HEK293 (cell line): ENCODE data around the gene IQCH.

Source experiments
- GLI2 ChIP-seq: fragments of 450-650 bp; formaldehyde crosslinking; IDR thresholded peaks from 2 replicates; pipeline ENCODE4; 2017; ENCODE audit warnings: missing biosample characterization, missing genetic modification characterization, low read depth, borderline replicate concordance
- GLIS1 ChIP-seq: fragments of 450-650 bp; formaldehyde crosslinking; IDR thresholded peaks from 2 replicates; pipeline ENCODE4 v1.5.1; 2016; ENCODE audit warnings: missing biosample characterization, missing genetic modification characterization
- KLF1 ChIP-seq: fragments of 450-650 bp; formaldehyde crosslinking; IDR thresholded peaks from 2 replicates; pipeline ENCODE4 v1.5.1; 2016; ENCODE audit warnings: missing biosample characterization, missing genetic modification characterization
- KLF17 ChIP-seq: fragments of 450-650 bp; formaldehyde crosslinking; IDR thresholded peaks from 2 replicates; pipeline ENCODE4 v1.5.1; 2016; ENCODE audit warnings: missing biosample characterization, missing genetic modification characterization
- KLF7 ChIP-seq: fragments of 450-650 bp; formaldehyde crosslinking; IDR thresholded peaks from 2 replicates; pipeline ENCODE4 v1.5.1; 2016; ENCODE audit warnings: missing biosample characterization, missing genetic modification characterization, borderline replicate concordance
- KLF8 ChIP-seq: fragments of 450-650 bp; formaldehyde crosslinking; IDR thresholded peaks from 2 replicates; pipeline ENCODE4 v1.5.1; 2016; ENCODE audit warnings: missing biosample characterization, missing genetic modification characterization
- SETDB1 ChIP-seq: IDR thresholded peaks from one replicate; pipeline ENCODE4 v1.6.1; 2017; ENCODE audit warnings: mild to moderate bottlenecking, low read length, moderate library complexity, mixed read lengths; ENCODE audit not compliant: insufficient read length
- SP7 ChIP-seq: fragments of 450-650 bp; formaldehyde crosslinking; IDR thresholded peaks from 2 replicates; pipeline ENCODE4 v1.5.1; 2016; ENCODE audit warnings: missing biosample characterization, missing genetic modification characterization
- ZBTB21 ChIP-seq: fragments of 450-650 bp; formaldehyde crosslinking; IDR thresholded peaks from 2 replicates; pipeline ENCODE4 v1.5.1; 2017; ENCODE audit warnings: missing biosample characterization, missing genetic modification characterization
- ZNF169 ChIP-seq: fragments of 450-650 bp; formaldehyde crosslinking; IDR thresholded peaks from 2 replicates; pipeline ENCODE4 v1.5.1; 2016; ENCODE audit warnings: missing biosample characterization, missing genetic modification characterization
- ZNF214 ChIP-seq: fragments of 450-650 bp; formaldehyde crosslinking; IDR thresholded peaks from 2 replicates; pipeline ENCODE4 v1.5.1; 2017; ENCODE audit warnings: missing biosample characterization, mild to moderate bottlenecking, missing genetic modification characterization, borderline replicate concordance
- ZNF223 ChIP-seq: fragments of 450-650 bp; formaldehyde crosslinking; IDR thresholded peaks from 2 replicates; pipeline ENCODE4 v1.5.1; 2016; ENCODE audit warnings: missing biosample characterization, missing genetic modification characterization
- ZNF394 ChIP-seq: fragments of 450-650 bp; formaldehyde crosslinking; IDR thresholded peaks from 2 replicates; pipeline ENCODE4 v1.5.1; 2016; ENCODE audit warnings: missing biosample characterization, missing genetic modification characterization, mild to moderate bottlenecking, moderate library complexity, borderline replicate concordance
- ZNF404 ChIP-seq: fragments of 450-650 bp; formaldehyde crosslinking; IDR thresholded peaks from 2 replicates; pipeline ENCODE4 v1.5.1; 2017; ENCODE audit warnings: missing biosample characterization, missing genetic modification characterization
- ZNF423 ChIP-seq: fragments of 450-650 bp; formaldehyde crosslinking; IDR thresholded peaks from 2 replicates; pipeline ENCODE4 v1.5.1; 2016; ENCODE audit warnings: missing biosample characterization, missing genetic modification characterization
- ZNF433 ChIP-seq: fragments of 450-650 bp; formaldehyde crosslinking; IDR thresholded peaks from 2 replicates; pipeline ENCODE4 v1.5.1; 2016; ENCODE audit warnings: missing biosample characterization, missing genetic modification characterization, low read depth
- ZNF473 ChIP-seq: fragments of 450-650 bp; formaldehyde crosslinking; IDR thresholded peaks from 2 replicates; pipeline ENCODE4 v1.5.1; 2017; ENCODE audit warnings: missing biosample characterization, missing genetic modification characterization
- ZNF48 ChIP-seq: fragments of 450-650 bp; formaldehyde crosslinking; IDR thresholded peaks from 2 replicates; pipeline ENCODE4 v1.5.1; 2016; ENCODE audit warnings: missing biosample characterization, missing genetic modification characterization
- ZNF488 ChIP-seq: fragments of 450-650 bp; formaldehyde crosslinking; IDR thresholded peaks from 2 replicates; pipeline ENCODE4 v1.5.1; 2016; ENCODE audit warnings: missing biosample characterization, missing genetic modification characterization
- ZNF621 ChIP-seq: fragments of 450-650 bp; formaldehyde crosslinking; IDR thresholded peaks from 2 replicates; pipeline ENCODE4 v1.5.1; 2017; ENCODE audit warnings: missing biosample characterization, missing genetic modification characterization
- ZNF626 ChIP-seq: fragments of 450-650 bp; sonication (Bioruptor Pico); formaldehyde crosslinking; IDR thresholded peaks from 2 replicates; pipeline ENCODE4 v1.5.1; 2018; ENCODE audit warnings: missing biosample characterization, missing genetic modification characterization, inconsistent platforms
- ZNF629 ChIP-seq: fragments of 450-650 bp; formaldehyde crosslinking; IDR thresholded peaks from 2 replicates; pipeline ENCODE4 v1.5.1; 2017; ENCODE audit warnings: missing biosample characterization, missing genetic modification characterization
- ZNF670 ChIP-seq: fragments of 450-650 bp; formaldehyde crosslinking; IDR thresholded peaks from 2 replicates; pipeline ENCODE4 v1.5.1; 2016; ENCODE audit warnings: missing biosample characterization, missing genetic modification characterization, low read depth
- ZNF692 ChIP-seq: fragments of 450-650 bp; formaldehyde crosslinking; IDR thresholded peaks from 2 replicates; pipeline ENCODE4 v1.5.1; 2016; ENCODE audit warnings: missing biosample characterization, missing genetic modification characterization
- ZNF707 ChIP-seq: fragments of 450-650 bp; formaldehyde crosslinking; IDR thresholded peaks from 2 replicates; pipeline ENCODE4 v1.5.1; 2016; ENCODE audit warnings: missing biosample characterization, missing genetic modification characterization
- ZNF768 ChIP-seq: fragments of 450-650 bp; formaldehyde crosslinking; IDR thresholded peaks from 2 replicates; pipeline ENCODE4 v1.5.1; 2018; ENCODE audit warnings: missing biosample characterization, mild to moderate bottlenecking, missing genetic modification characterization
- ZNF785 ChIP-seq: fragments of 450-650 bp; formaldehyde crosslinking; IDR thresholded peaks from 2 replicates; pipeline ENCODE4 v1.5.1; 2016; ENCODE audit warnings: missing biosample characterization, missing genetic modification characterization
- ZXDB ChIP-seq: fragments of 450-650 bp; formaldehyde crosslinking; IDR thresholded peaks from 2 replicates; pipeline ENCODE4 v1.5.1; 2016; ENCODE audit warnings: missing biosample characterization, missing genetic modification characterization
- TF ChIP-seq, protein P1 (sequence below): fragments of 450-650 bp; formaldehyde crosslinking; IDR thresholded peaks from 2 replicates; pipeline ENCODE4 v1.5.1; 2016; ENCODE audit warnings: missing biosample characterization, missing genetic modification characterization
- TF ChIP-seq, protein P2 (sequence below): fragments of 450-650 bp; formaldehyde crosslinking; IDR thresholded peaks from 2 replicates; pipeline ENCODE4 v1.5.1; 2016; ENCODE audit warnings: missing biosample characterization, missing genetic modification characterization
- TF ChIP-seq, protein P3 (sequence below): fragments of 450-650 bp; formaldehyde crosslinking; IDR thresholded peaks from 2 replicates; pipeline ENCODE4 v1.5.1; 2016; ENCODE audit warnings: missing biosample characterization, missing genetic modification characterization

The IQCH gene

DNA sequence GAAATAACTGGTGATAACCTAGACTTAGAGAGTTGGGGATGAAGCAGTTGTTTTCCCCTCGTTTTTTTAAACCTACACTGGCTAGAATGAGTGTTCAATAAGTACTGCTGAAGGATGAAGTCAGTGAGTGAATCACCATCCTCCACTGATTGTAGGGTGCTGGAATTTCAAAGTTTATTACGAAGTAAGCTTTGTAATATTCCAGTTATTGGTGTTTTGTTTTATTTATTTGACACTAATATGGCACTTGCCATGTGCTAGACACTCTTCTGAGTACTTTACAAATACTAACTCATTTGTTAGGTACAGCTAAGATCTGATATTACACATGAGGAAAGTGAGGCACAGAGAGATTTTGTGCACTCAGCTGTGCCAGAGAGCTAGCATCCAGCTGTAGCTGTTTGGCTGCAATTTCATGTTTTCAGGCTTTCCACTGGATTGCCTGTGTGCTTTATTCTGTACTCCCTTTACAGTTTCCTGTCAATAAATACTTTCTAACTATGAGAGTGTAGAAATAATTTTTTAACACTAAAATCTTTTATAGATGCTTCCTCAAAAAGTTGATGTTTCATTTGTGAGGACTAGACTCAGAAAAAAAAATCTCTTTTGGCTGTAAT is 293.8 kb downstream of the IQCH start (continued):
- TF ChIP-seq ZNF214 (no peak), ZNF404 (tag by site-specific recombination) (no peak), ZNF169 (no peak), ZNF621 (tag by site-specific recombination) (no peak), ZNF692 (tag by site-specific recombination) (no peak), ZNF423 (no peak), ZNF768 (tag by site-specific recombination) (no peak), ZNF629 (tag by site-specific recombination) (peak; percentile 70), KLF1 (tag by site-specific recombination) (no peak), KLF17 (tag by site-specific recombination) (no peak), ZNF223 (tag by site-specific recombination) (no peak), ZNF626 (tag by site-specific recombination) (no peak), ZNF670 (tag by site-specific recombination) (no peak), SP7 (tag by site-specific recombination) (peak; percentile 89), ZNF394 (tag by site-specific recombination) (no peak), ZNF707 (tag by site-specific recombination) (no peak), ZNF48 (no peak), SETDB1 (no peak), ZXDB (tag by site-specific recombination) (no peak), ZNF473 (tag by site-specific recombination) (no peak), ZBTB21 (tag by site-specific recombination) (no peak), GLI2 (tag by site-specific recombination) (no peak), KLF8 (tag by site-specific recombination) (no peak), KLF7 (tag by site-specific recombination) (no peak), GLIS1 (tag by site-specific recombination) (no peak), ZNF785 (tag by site-specific recombination) (no peak), ZNF433 (tag by site-specific recombination) (no peak), ZNF488 (tag by site-specific recombination) (no peak)
- TF ChIP-seq, protein P1, sequence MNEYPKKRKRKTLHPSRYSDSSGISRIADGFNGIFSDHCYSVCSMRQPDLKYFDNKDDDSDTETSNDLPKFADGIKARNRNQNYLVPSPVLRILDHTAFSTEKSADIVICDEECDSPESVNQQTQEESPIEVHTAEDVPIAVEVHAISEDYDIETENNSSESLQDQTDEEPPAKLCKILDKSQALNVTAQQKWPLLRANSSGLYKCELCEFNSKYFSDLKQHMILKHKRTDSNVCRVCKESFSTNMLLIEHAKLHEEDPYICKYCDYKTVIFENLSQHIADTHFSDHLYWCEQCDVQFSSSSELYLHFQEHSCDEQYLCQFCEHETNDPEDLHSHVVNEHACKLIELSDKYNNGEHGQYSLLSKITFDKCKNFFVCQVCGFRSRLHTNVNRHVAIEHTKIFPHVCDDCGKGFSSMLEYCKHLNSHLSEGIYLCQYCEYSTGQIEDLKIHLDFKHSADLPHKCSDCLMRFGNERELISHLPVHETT (tag by site-specific recombination) = no peak
- TF ChIP-seq, protein P2, sequence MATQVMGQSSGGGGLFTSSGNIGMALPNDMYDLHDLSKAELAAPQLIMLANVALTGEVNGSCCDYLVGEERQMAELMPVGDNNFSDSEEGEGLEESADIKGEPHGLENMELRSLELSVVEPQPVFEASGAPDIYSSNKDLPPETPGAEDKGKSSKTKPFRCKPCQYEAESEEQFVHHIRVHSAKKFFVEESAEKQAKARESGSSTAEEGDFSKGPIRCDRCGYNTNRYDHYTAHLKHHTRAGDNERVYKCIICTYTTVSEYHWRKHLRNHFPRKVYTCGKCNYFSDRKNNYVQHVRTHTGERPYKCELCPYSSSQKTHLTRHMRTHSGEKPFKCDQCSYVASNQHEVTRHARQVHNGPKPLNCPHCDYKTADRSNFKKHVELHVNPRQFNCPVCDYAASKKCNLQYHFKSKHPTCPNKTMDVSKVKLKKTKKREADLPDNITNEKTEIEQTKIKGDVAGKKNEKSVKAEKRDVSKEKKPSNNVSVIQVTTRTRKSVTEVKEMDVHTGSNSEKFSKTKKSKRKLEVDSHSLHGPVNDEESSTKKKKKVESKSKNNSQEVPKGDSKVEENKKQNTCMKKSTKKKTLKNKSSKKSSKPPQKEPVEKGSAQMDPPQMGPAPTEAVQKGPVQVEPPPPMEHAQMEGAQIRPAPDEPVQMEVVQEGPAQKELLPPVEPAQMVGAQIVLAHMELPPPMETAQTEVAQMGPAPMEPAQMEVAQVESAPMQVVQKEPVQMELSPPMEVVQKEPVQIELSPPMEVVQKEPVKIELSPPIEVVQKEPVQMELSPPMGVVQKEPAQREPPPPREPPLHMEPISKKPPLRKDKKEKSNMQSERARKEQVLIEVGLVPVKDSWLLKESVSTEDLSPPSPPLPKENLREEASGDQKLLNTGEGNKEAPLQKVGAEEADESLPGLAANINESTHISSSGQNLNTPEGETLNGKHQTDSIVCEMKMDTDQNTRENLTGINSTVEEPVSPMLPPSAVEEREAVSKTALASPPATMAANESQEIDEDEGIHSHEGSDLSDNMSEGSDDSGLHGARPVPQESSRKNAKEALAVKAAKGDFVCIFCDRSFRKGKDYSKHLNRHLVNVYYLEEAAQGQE (tag by site-specific recombination) = no peak
- TF ChIP-seq, protein P3, sequence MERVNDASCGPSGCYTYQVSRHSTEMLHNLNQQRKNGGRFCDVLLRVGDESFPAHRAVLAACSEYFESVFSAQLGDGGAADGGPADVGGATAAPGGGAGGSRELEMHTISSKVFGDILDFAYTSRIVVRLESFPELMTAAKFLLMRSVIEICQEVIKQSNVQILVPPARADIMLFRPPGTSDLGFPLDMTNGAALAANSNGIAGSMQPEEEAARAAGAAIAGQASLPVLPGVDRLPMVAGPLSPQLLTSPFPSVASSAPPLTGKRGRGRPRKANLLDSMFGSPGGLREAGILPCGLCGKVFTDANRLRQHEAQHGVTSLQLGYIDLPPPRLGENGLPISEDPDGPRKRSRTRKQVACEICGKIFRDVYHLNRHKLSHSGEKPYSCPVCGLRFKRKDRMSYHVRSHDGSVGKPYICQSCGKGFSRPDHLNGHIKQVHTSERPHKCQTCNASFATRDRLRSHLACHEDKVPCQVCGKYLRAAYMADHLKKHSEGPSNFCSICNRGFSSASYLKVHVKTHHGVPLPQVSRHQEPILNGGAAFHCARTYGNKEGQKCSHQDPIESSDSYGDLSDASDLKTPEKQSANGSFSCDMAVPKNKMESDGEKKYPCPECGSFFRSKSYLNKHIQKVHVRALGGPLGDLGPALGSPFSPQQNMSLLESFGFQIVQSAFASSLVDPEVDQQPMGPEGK (tag by site-specific recombination) = no peak
